ENCODE measurements around the gene CXCL14.

The CXCL14 gene

GRCh38 chr5:135584276-135584675 lies 5.5 kb upstream of the CXCL14 start:
- TF ChIP-seq, protein P1, sequence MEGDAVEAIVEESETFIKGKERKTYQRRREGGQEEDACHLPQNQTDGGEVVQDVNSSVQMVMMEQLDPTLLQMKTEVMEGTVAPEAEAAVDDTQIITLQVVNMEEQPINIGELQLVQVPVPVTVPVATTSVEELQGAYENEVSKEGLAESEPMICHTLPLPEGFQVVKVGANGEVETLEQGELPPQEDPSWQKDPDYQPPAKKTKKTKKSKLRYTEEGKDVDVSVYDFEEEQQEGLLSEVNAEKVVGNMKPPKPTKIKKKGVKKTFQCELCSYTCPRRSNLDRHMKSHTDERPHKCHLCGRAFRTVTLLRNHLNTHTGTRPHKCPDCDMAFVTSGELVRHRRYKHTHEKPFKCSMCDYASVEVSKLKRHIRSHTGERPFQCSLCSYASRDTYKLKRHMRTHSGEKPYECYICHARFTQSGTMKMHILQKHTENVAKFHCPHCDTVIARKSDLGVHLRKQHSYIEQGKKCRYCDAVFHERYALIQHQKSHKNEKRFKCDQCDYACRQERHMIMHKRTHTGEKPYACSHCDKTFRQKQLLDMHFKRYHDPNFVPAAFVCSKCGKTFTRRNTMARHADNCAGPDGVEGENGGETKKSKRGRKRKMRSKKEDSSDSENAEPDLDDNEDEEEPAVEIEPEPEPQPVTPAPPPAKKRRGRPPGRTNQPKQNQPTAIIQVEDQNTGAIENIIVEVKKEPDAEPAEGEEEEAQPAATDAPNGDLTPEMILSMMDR (IDR thresholded peaks at IDR 0.05; ENCODE audit: low read depth, low read length, missing control alignments): no peak

GRCh38 chr5:135582099-135582781 lies 3.4 kb upstream of the CXCL14 start:
- H3K4me3 ChIP-seq (replicated peaks; ENCODE audit: low read depth, low read length): no peak overlapping the region
- DNase-seq (ENCODE audit: extremely low read depth, low read depth): no peak
- TF ChIP-seq, protein P1 (IDR thresholded peaks at IDR 0.05; ENCODE audit: low read depth, low read length, missing control alignments): no peak

More at GRCh38 chr5:135584276-135584675, 5.5 kb upstream of the CXCL14 start:
- no peak for DNase-seq (ENCODE audit: extremely low read depth, low read depth)
- no peak overlapping the region for H3K4me3 ChIP-seq (replicated peaks; ENCODE audit: low read depth, low read length)

DNA sequence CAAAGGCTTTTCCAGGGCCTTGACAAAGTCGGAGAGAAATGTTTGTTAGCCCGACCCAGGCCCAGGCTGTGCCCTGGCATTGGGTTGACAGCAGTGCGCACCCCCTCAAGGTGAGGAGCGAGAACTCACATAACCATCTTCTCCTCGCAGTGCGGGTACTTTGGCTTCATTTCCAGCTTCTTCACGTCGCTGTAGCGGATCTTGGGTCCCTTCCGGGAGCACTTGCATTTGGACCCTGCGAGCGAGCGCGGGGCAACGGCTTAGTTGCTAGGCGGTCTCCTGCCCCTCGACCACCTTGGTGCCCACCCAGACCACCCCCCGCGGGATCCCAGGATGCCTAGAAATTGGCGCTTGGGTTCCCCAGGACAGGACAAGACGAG lies 496 bp downstream of the CXCL14 start:
- DNase-seq (ENCODE audit: extremely low read depth, low read depth): no peak
- TF ChIP-seq, protein P1 (IDR thresholded peaks at IDR 0.05; ENCODE audit: low read depth, low read length, missing control alignments): no peak
- H3K4me3 ChIP-seq (replicated peaks; ENCODE audit: low read depth, low read length): no peak overlapping the region

- no peak overlapping the region for H3K4me3 ChIP-seq (replicated peaks; ENCODE audit: low read depth, low read length)
- no peak for DNase-seq (ENCODE audit: extremely low read depth, low read depth)
- TF ChIP-seq, protein P1 (IDR thresholded peaks at IDR 0.05; ENCODE audit: low read depth, low read length, missing control alignments): no peak
These were observed 1.4 kb downstream of the CXCL14 start for GRCh38 chr5:135577421-135577820.

GRCh38 chr5:135576075-135576599 lies 2.7 kb downstream of the CXCL14 start:
- TF ChIP-seq, protein P1 (IDR thresholded peaks at IDR 0.05; ENCODE audit: low read depth, low read length, missing control alignments): no peak
- no peak overlapping the region for H3K4me3 ChIP-seq (replicated peaks; ENCODE audit: low read depth, low read length)
- no peak for DNase-seq (ENCODE audit: extremely low read depth, low read depth)

DNA sequence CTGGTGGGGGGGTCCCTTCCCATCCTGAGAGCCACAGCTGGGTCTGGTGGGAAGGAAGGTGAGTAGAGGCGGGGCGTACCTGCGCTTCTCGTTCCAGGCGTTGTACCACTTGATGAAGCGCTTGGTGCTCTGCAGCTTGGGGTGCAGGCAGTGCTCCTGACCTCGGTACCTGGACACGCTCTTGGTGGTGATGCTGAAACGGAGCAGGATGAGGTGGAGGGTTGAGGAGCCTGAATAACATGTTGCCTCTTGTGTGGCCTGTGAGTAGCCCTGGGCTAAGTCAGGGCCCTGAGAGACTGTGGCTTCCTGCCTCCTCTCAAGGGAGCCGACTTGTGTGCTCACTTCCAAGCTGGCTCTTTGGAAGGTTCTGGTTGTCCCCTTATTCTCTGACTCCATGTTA lies 4.3 kb downstream of the CXCL14 start:
- H3K4me3 ChIP-seq (replicated peaks; ENCODE audit: low read depth, low read length): no peak overlapping the region
- no peak for DNase-seq (ENCODE audit: extremely low read depth, low read depth)
- TF ChIP-seq, protein P1 (IDR thresholded peaks at IDR 0.05; ENCODE audit: low read depth, low read length, missing control alignments): no peak

All from HFF-Myc (cell line).